Trophoblast cell (in vitro differentiated cells and primary cell): ENCODE measurements around the gene KCND3.

Source experiments
- DNase-seq, 2 donors: peaks; one replicate each; pipeline ENCODE4 v3.0.0-alpha.2; 2016
- H2AFZ ChIP-seq: 2 replicates; pipeline ENCODE4 v1.6.1; 2013; ENCODE audit warnings: low read length, moderate library complexity, mild to moderate bottlenecking; ENCODE audit not compliant: insufficient read depth, poor library complexity
- H2AK5ac ChIP-seq: 2 replicates; pipeline ENCODE4 v1.6.1; 2013; ENCODE audit warnings: mild to moderate bottlenecking, low read length
- H2BK120ac ChIP-seq: 2 replicates; pipeline ENCODE4 v1.6.1; 2013; ENCODE audit warnings: low read length, mild to moderate bottlenecking, moderate library complexity; ENCODE audit not compliant: insufficient read depth, poor library complexity
- H2BK12ac ChIP-seq: 2 replicates; pipeline ENCODE4 v1.6.1; 2013; ENCODE audit warnings: mild to moderate bottlenecking, low read length, moderate library complexity
- H2BK5ac ChIP-seq: 2 replicates; pipeline ENCODE4 v1.6.1; 2013; ENCODE audit warnings: low read length, low read depth, moderate library complexity, mild to moderate bottlenecking; ENCODE audit not compliant: poor library complexity
- H3K14ac ChIP-seq: 2 replicates; pipeline ENCODE4 v1.6.1; 2013; ENCODE audit warnings: mild to moderate bottlenecking, low read length
- H3K18ac ChIP-seq: 2 replicates; pipeline ENCODE4 v1.6.1; 2013; ENCODE audit warnings: mild to moderate bottlenecking, low read length
- H3K23ac ChIP-seq: 2 replicates; pipeline ENCODE4 v1.6.1; 2013; ENCODE audit warnings: low read length
- H3K27ac ChIP-seq: 2 replicates; pipeline ENCODE4 v1.5.1; 2013; ENCODE audit warnings: low read depth, mild to moderate bottlenecking, inconsistent platforms, low read length, moderate library complexity
- H3K27me3 ChIP-seq: 2 replicates; pipeline ENCODE4 v1.6.1; 2013; ENCODE audit warnings: inconsistent platforms, mild to moderate bottlenecking, low read length, moderate library complexity; ENCODE audit not compliant: insufficient read depth
- H3K36me3 ChIP-seq, 2 experiments: 1 replicate in 1 of 2; 2 replicates in 1 of 2; pipeline ENCODE4 v1.6.1; 2013; ENCODE audit warnings: low read length in 2 of 2, mild to moderate bottlenecking in 2 of 2, moderate library complexity in 1 of 2; ENCODE audit not compliant: insufficient read depth in 2 of 2, control insufficient read depth in 1 of 2
- H3K4ac ChIP-seq: 2 replicates; pipeline ENCODE4 v1.6.1; 2013; ENCODE audit warnings: low read depth, mild to moderate bottlenecking, low read length, moderate library complexity
- H3K4me1 ChIP-seq, 2 experiments: 1 replicate in 1 of 2; 2 replicates in 1 of 2; pipeline ENCODE4 v1.6.1; 2013; ENCODE audit warnings: low read length in 2 of 2, mild to moderate bottlenecking in 2 of 2, moderate library complexity in 1 of 2; ENCODE audit not compliant: insufficient read depth in 2 of 2, control insufficient read depth in 1 of 2
- H3K4me2 ChIP-seq: 2 replicates; pipeline ENCODE4 v1.6.1; 2013; ENCODE audit warnings: inconsistent platforms, mild to moderate bottlenecking, low read length, moderate library complexity
- H3K4me3 ChIP-seq: 2 replicates; pipeline ENCODE4 v1.5.1; 2013; ENCODE audit warnings: mild to moderate bottlenecking, low read depth, low read length, inconsistent platforms
- H3K79me1 ChIP-seq: one replicate; pipeline ENCODE4 v1.6.1; 2013; ENCODE audit warnings: low read length
- H3K79me2 ChIP-seq: 2 replicates; pipeline ENCODE4 v1.6.1; 2013; ENCODE audit warnings: low read length, mild to moderate bottlenecking; ENCODE audit not compliant: control insufficient read depth, insufficient read depth, poor library complexity
- H3K9ac ChIP-seq: 2 replicates; pipeline ENCODE4 v1.6.1; 2013; ENCODE audit warnings: mild to moderate bottlenecking, low read length
- H3K9me3 ChIP-seq: 2 replicates; pipeline ENCODE4 v1.6.1; 2013; ENCODE audit warnings: low read depth, mild to moderate bottlenecking, control low read depth, inconsistent platforms, low read length; ENCODE audit not compliant: insufficient read depth
- H4K12ac ChIP-seq: 2 replicates; pipeline ENCODE4 v1.6.1; 2013; ENCODE audit warnings: low read depth, mild to moderate bottlenecking, low read length, moderate library complexity
- H4K8ac ChIP-seq: 2 replicates; pipeline ENCODE4 v1.6.1; 2013; ENCODE audit warnings: low read depth, mild to moderate bottlenecking, low read length, moderate library complexity
- H4K91ac ChIP-seq: one replicate; pipeline ENCODE4 v1.6.1; 2013; ENCODE audit warnings: low read depth, mild to moderate bottlenecking, low read length, moderate library complexity
- WGBS: extraction: QIAGEN DNeasy Blood & Tissue Kit; methylation state at CpG from one replicate; pipeline ENCODE4 v1.1.7; 2013; ENCODE audit warnings: missing lambda C conversion rate; ENCODE audit not compliant: insufficient read length, insufficient coverage; ENCODE audit errors: extremely low coverage; 5-methylcytosine and 5-hydroxymethylcytosine counted together

KCND3 gene

DNA sequence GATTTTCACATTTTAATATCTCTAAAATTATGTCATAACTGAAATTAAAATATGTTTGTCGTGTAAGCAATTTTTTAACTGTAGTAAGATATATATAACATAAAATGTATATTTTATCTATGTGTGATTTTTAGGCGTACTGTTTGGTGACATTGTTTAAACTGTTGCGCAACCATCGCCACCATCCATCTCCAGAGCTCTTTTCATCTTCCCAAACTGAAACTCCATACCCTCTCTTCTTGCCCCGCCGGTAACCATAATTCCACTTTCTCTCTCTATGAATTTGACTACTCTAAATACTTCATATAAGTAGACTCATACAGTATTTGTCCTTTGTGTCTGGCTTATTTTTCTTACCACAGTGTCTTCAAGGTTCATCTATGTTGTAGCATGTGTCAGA, 167.3 kb downstream of the KCND3 start:
- no peaks in the 10 kb centered on the region for H3K27me3 ChIP-seq
- no peak overlapping the region for H2BK12ac ChIP-seq
- no peak overlapping the region for H2BK120ac ChIP-seq
- no peaks in the 10 kb centered on the region for H3K36me3 ChIP-seq
- H3K4me2 ChIP-seq: no peak overlapping the region
- no peaks in the 10 kb centered on the region for H3K79me1 ChIP-seq
- H2AK5ac ChIP-seq: no peak overlapping the region
- H3K79me2 ChIP-seq: no peaks in the 10 kb centered on the region
- H3K9ac ChIP-seq: no peak overlapping the region
- H3K4ac ChIP-seq: no peak overlapping the region
- H3K23ac ChIP-seq: no peak overlapping the region
- no peaks in the 10 kb centered on the region for H3K4me1 ChIP-seq
- WGBS: no CpG with 5 or more reads among the region's 6 CpGs
- no peak for DNase-seq
- no peak overlapping the region for H4K8ac ChIP-seq
- H3K27ac ChIP-seq: no peak overlapping the region
- H3K9me3 ChIP-seq: peaks cover 2% of the 10 kb centered on the region
- H3K14ac ChIP-seq: no peak overlapping the region
- H4K91ac ChIP-seq: no peak overlapping the region
- no peak overlapping the region for H4K12ac ChIP-seq
- no peak overlapping the region for H2AFZ ChIP-seq
- no peak overlapping the region for H2BK5ac ChIP-seq
- no peak overlapping the region for H3K18ac ChIP-seq
- no peak overlapping the region for H3K4me3 ChIP-seq

DNA sequence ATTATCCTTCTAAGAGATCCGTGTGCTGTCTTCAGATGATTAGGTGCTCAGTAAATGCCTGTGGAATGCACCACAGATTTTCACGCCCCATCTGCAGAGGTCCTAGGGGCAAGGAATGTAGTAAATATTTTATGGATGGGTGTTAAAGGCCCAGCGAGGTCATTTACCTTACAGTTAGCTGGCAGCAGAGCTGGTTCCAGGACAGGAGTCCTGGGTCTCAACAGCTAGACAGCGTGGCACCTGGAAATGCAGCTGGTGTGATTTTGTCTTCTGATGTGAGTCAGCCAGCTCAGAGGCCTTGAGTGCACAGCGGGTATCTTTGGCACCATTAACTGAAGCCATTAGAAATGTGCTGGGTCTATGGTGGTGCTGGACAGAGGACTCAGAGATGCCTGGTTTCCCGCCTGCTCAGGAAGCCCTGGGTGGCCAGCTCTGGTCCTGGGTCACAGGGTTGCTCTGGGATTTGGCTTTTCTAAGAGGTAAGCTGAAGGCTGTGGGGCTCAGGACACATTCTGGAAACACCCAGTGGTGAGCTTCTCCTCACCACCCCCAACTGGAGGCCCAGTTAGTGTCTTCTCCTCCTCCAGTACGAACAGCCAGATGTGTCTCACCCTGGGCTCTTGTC, 168.2 kb downstream of the KCND3 start:
- no peak overlapping the region for H2BK120ac ChIP-seq
- no peak overlapping the region for H2BK12ac ChIP-seq
- no peak overlapping the region for H3K23ac ChIP-seq
- no peak overlapping the region for H3K18ac ChIP-seq
- H4K8ac ChIP-seq: no peak overlapping the region
- H4K91ac ChIP-seq: no peak overlapping the region
- H3K27ac ChIP-seq: no peak overlapping the region
- H3K36me3 ChIP-seq: no peaks in the 10 kb centered on the region
- H3K4me1 ChIP-seq: no peaks in the 10 kb centered on the region
- no peak overlapping the region for H3K4ac ChIP-seq
- no peak overlapping the region for H3K4me2 ChIP-seq
- no peaks in the 10 kb centered on the region for H3K27me3 ChIP-seq
- H3K9ac ChIP-seq: no peak overlapping the region
- H2AK5ac ChIP-seq: no peak overlapping the region
- no peak overlapping the region for H2BK5ac ChIP-seq
- peaks cover 2% of the 10 kb centered on the region for H3K9me3 ChIP-seq
- no peak overlapping the region for H3K14ac ChIP-seq
- no peaks in the 10 kb centered on the region for H3K79me1 ChIP-seq
- no CpG with 5 or more reads among the region's 7 CpGs for WGBS
- no peaks in the 10 kb centered on the region for H3K79me2 ChIP-seq
- H2AFZ ChIP-seq: no peak overlapping the region
- H4K12ac ChIP-seq: no peak overlapping the region
- H3K4me3 ChIP-seq: no peak overlapping the region
- DNase-seq: peak in 1 of 2 donors; percentile 10

DNA sequence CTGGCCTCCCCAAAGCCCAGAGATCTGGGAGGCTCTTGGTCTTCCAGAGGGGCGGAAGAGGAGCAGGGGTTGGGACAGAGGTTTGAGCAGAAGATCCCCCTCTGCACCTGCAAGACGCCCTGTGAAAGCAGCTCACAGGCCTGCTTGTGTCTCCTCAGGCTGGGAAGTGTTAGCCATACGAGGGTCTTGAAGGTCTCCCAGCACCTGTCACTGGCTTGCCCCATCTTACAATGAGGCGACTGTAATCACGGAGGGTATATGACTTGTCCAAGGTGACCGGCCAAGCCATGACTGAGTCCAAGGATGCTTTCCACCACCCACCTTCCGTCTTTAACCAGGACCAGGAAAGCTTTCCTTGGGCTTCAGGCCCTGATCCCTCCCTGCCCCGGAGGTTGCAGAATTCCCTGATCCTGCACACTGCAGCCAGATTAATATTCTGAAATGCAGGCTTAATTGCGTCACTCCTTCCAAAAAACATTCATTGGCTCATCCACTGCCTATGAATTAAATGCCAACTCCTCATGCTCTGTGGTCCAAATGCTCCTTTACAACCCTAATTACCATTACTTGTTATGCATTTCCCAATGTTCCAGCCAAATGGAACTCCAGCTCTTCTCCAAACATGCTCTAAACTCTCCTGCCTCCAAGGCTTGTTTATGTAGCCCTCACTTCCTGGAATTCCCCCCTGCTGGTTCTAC, 169.8 kb downstream of the KCND3 start:
- H3K4me2 ChIP-seq: no peak overlapping the region
- peaks cover 2% of the 10 kb centered on the region for H3K9me3 ChIP-seq
- H2BK12ac ChIP-seq: no peak overlapping the region
- no peaks in the 10 kb centered on the region for H3K79me1 ChIP-seq
- H3K79me2 ChIP-seq: no peaks in the 10 kb centered on the region
- no peak overlapping the region for H3K23ac ChIP-seq
- no peaks in the 10 kb centered on the region for H3K4me1 ChIP-seq
- no peak overlapping the region for H3K14ac ChIP-seq
- H2BK120ac ChIP-seq: no peak overlapping the region
- no peak overlapping the region for H2AFZ ChIP-seq
- DNase-seq: no peak
- H4K8ac ChIP-seq: no peak overlapping the region
- no peak overlapping the region for H3K27ac ChIP-seq
- H2AK5ac ChIP-seq: no peak overlapping the region
- H3K36me3 ChIP-seq: no peaks in the 10 kb centered on the region
- WGBS: no CpG with 5 or more reads among the region's 9 CpGs
- no peak overlapping the region for H3K4ac ChIP-seq
- no peaks in the 10 kb centered on the region for H3K27me3 ChIP-seq
- no peak overlapping the region for H4K12ac ChIP-seq
- no peak overlapping the region for H2BK5ac ChIP-seq
- no peak overlapping the region for H3K9ac ChIP-seq
- H3K4me3 ChIP-seq: no peak overlapping the region
- no peak overlapping the region for H3K18ac ChIP-seq
- no peak overlapping the region for H4K91ac ChIP-seq

DNA sequence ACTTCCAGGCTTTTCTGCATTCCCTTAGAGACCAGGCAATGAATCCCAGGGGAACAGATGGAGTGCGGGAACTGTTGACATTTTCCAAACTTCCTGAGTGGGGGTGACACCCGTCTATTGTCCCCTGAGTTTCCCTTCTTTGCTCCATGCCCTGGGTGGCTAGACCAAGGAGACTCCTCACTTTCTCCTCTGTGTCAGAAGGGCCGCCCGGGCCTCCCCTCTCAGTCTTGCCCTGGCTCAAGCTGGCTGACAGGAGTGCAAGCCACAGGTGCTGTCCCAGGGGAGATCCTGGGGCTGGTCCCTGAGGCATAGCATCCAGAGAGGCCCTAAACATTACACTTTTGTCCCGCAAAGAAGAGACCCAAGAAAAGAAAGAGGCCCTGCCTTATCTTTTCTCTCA, 170.9 kb downstream of the KCND3 start:
- no peaks in the 10 kb centered on the region for H3K79me1 ChIP-seq
- no peak overlapping the region for H3K27ac ChIP-seq
- no peak overlapping the region for H3K18ac ChIP-seq
- H3K9me3 ChIP-seq: peaks cover 2% of the 10 kb centered on the region
- no peaks in the 10 kb centered on the region for H3K27me3 ChIP-seq
- H4K91ac ChIP-seq: no peak overlapping the region
- H3K23ac ChIP-seq: no peak overlapping the region
- H4K8ac ChIP-seq: no peak overlapping the region
- no peaks in the 10 kb centered on the region for H3K4me1 ChIP-seq
- H2BK12ac ChIP-seq: no peak overlapping the region
- no peak overlapping the region for H3K14ac ChIP-seq
- WGBS: no CpG with 5 or more reads among the region's 5 CpGs
- no peaks in the 10 kb centered on the region for H3K36me3 ChIP-seq
- no peaks in the 10 kb centered on the region for H3K79me2 ChIP-seq
- H4K12ac ChIP-seq: no peak overlapping the region
- H3K4me2 ChIP-seq: no peak overlapping the region
- no peak overlapping the region for H2AFZ ChIP-seq
- no peak overlapping the region for H3K9ac ChIP-seq
- DNase-seq: no peak
- H2BK120ac ChIP-seq: no peak overlapping the region
- no peak overlapping the region for H2BK5ac ChIP-seq
- no peak overlapping the region for H3K4me3 ChIP-seq
- H3K4ac ChIP-seq: no peak overlapping the region
- H2AK5ac ChIP-seq: no peak overlapping the region
